ENCODE results near the gene GFM2.
"Not testable (repeated sequence)": the region's sequence is repeated elsewhere in the genome, so short reads cannot be mapped to it uniquely, and the experiment has no call there.

The GFM2 gene

DNA sequence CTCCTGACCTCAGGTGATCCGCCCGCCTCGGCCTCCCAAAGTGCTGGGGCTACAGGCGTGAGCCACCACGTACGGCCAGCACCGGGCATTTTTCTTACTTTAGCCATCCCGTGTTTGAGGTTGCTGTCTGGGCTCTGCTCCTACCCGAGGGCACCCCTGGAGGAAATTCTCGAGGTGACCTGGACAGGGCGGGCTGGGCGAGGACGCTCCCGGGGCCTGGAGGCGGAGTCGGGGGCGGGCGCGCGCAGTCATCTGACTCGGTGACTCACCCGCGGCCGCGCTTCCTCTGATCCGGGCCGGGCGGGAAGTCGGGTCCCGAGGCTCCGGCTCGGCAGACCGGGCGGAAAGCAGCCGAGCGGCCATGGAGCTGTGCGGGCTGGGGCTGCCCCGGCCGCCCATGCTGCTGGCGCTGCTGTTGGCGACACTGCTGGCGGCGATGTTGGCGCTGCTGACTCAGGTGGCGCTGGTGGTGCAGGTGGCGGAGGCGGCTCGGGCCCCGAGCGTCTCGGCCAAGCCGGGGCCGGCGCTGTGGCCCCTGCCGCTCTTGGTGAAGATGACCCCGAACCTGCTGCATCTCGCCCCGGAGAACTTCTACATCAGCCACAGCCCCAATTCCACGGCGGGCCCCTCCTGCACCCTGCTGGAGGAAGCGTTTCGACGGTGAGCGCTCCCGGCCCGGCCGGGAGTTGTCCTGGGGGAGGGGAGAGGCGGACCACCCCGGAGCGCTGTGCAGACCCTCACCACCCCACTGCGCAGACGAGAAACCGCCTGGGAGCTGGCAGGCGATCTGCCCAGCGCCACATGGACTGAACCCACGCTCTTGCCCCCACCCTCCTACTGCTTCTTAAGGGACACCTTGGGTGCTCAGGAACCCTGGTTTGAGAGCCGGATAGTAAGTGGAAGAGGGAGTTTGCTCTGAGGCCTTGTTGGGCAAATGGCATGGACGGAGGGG is 81.7 kb downstream of the GFM2 start, which contains the start of gene HEXB:
TSS of gene HEXB (plus strand) at position 334 of the 952 bp plus-strand sequence. CDS start at position 362, 28 bp downstream.
- Histone ChIP-seq H3K4me3 (replicated peaks; ENCODE audit: insufficient read depth, low read length) (peak within 1 kb of the TSS; percentile 64), H3K27ac (replicated peaks) (peak within 1 kb of the TSS; percentile 59), H3K27me3 (ENCODE audit: insufficient read depth, poor library complexity, severe bottlenecking) (no peaks in the 10 kb centered on the region)
- peak; percentile 41 to 65 for DNase-seq (ENCODE audit: low read depth in 1 of 2, low spot score in 1 of 2)
- TF ChIP-seq POLR2AphosphoS5 (IDR thresholded peaks at IDR 0.05; ENCODE audit: low read depth) (no peak), SPI1 (IDR thresholded peaks at IDR 0.05; ENCODE audit: borderline replicate concordance, low read depth) (no peak), GABPA (IDR thresholded peaks at IDR 0.05; ENCODE audit: low read depth) (no peak)
- TF ChIP-seq, protein P1, sequence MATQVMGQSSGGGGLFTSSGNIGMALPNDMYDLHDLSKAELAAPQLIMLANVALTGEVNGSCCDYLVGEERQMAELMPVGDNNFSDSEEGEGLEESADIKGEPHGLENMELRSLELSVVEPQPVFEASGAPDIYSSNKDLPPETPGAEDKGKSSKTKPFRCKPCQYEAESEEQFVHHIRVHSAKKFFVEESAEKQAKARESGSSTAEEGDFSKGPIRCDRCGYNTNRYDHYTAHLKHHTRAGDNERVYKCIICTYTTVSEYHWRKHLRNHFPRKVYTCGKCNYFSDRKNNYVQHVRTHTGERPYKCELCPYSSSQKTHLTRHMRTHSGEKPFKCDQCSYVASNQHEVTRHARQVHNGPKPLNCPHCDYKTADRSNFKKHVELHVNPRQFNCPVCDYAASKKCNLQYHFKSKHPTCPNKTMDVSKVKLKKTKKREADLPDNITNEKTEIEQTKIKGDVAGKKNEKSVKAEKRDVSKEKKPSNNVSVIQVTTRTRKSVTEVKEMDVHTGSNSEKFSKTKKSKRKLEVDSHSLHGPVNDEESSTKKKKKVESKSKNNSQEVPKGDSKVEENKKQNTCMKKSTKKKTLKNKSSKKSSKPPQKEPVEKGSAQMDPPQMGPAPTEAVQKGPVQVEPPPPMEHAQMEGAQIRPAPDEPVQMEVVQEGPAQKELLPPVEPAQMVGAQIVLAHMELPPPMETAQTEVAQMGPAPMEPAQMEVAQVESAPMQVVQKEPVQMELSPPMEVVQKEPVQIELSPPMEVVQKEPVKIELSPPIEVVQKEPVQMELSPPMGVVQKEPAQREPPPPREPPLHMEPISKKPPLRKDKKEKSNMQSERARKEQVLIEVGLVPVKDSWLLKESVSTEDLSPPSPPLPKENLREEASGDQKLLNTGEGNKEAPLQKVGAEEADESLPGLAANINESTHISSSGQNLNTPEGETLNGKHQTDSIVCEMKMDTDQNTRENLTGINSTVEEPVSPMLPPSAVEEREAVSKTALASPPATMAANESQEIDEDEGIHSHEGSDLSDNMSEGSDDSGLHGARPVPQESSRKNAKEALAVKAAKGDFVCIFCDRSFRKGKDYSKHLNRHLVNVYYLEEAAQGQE (IDR thresholded peaks at IDR 0.05; ENCODE audit: insufficient replicate concordance, low read depth) = no peak
- TF ChIP-seq, protein P2, sequence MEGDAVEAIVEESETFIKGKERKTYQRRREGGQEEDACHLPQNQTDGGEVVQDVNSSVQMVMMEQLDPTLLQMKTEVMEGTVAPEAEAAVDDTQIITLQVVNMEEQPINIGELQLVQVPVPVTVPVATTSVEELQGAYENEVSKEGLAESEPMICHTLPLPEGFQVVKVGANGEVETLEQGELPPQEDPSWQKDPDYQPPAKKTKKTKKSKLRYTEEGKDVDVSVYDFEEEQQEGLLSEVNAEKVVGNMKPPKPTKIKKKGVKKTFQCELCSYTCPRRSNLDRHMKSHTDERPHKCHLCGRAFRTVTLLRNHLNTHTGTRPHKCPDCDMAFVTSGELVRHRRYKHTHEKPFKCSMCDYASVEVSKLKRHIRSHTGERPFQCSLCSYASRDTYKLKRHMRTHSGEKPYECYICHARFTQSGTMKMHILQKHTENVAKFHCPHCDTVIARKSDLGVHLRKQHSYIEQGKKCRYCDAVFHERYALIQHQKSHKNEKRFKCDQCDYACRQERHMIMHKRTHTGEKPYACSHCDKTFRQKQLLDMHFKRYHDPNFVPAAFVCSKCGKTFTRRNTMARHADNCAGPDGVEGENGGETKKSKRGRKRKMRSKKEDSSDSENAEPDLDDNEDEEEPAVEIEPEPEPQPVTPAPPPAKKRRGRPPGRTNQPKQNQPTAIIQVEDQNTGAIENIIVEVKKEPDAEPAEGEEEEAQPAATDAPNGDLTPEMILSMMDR (IDR thresholded peaks at IDR 0.05; ENCODE audit: insufficient read depth, low read length) = no peak

DNA sequence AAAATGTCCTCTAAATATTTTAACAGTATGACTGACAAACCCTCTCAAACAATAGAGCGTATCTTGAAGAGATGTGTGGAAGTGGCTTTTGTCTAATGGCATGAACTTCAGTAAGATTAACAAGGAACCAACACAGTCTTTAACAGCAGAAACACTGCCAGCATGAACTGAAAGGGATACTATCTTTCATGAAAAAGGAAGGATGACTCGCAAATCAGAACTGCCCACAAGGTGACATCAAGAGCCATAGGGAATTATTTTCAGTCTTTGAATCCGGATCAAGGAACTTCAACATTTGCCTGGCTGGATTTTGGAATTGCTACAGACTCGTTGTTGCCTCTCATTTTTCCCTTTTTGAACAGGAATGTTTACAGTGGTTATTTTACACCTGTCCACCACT is 87.0 kb downstream of the GFM2 start:
- TF ChIP-seq GABPA (IDR thresholded peaks at IDR 0.05; ENCODE audit: low read depth) = no peak
- TF ChIP-seq POLR2AphosphoS5 (IDR thresholded peaks at IDR 0.05; ENCODE audit: low read depth) = no peak
- TF ChIP-seq, protein P2 (IDR thresholded peaks at IDR 0.05; ENCODE audit: insufficient read depth, low read length) = no peak
- no peak for TF ChIP-seq SPI1 (IDR thresholded peaks at IDR 0.05; ENCODE audit: borderline replicate concordance, low read depth)
- TF ChIP-seq, protein P1 (IDR thresholded peaks at IDR 0.05; ENCODE audit: insufficient replicate concordance, low read depth) = no peak
- Histone ChIP-seq H3K4me3 (replicated peaks; ENCODE audit: insufficient read depth, low read length) (no peak overlapping the region), H3K27me3 (ENCODE audit: insufficient read depth, poor library complexity, severe bottlenecking) (no peaks in the 10 kb centered on the region), H3K27ac (replicated peaks) (no peak overlapping the region)
- no peak for DNase-seq (ENCODE audit: low read depth in 1 of 2, low spot score in 1 of 2)

DNA sequence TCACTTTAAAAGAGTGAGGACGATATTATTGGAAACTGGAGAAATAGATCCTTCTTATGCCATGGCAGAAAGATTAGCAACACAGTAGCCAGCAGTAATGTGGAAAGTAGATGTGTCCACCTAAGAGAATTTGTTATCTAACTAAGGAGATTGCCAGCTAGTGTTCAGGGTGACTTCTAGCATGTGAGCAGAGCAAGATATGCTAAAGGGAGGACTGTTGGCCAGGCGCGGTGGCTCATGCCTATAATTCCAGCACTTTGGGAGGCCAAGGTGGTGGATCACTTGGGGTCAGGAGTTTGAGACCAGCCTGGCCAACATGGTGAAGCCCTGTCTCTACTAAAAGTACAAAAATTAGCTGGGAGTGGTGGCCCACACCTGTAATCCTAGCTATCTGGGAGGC is 87.6 kb downstream of the GFM2 start:
- H3K27ac ChIP-seq (replicated peaks) = not testable (repeated sequence)

DNA sequence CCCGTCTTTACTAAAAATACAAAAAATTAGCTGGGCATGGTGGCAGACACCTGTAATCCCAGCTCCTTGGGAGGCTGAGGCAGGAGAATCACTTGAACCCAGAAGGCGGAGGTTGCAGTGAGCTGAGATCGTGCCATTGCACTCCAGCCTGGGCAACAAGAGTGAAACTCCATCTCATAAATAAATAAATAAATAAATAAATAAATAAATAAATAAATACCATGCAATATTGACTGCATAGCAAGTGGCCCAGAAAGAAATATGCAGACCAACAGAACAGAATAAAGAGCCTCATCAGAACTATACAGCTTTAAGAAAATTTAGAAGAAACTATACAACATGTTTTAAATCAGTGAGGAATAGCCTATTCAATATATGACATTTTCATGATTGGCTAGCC is 88.8 kb downstream of the GFM2 start:
- not testable (repeated sequence) for H3K27ac ChIP-seq (replicated peaks); DNase-seq (ENCODE audit: low read depth in 1 of 2, low spot score in 1 of 2); H3K27me3 ChIP-seq (ENCODE audit: insufficient read depth, poor library complexity, severe bottlenecking); H3K4me3 ChIP-seq (replicated peaks; ENCODE audit: insufficient read depth, low read length)

More for the DNA sequence above, 87.6 kb downstream of the GFM2 start:
- DNase-seq (ENCODE audit: low read depth in 1 of 2, low spot score in 1 of 2); H3K27me3 ChIP-seq (ENCODE audit: insufficient read depth, poor library complexity, severe bottlenecking); H3K4me3 ChIP-seq (replicated peaks; ENCODE audit: insufficient read depth, low read length): not testable (repeated sequence)

DNA sequence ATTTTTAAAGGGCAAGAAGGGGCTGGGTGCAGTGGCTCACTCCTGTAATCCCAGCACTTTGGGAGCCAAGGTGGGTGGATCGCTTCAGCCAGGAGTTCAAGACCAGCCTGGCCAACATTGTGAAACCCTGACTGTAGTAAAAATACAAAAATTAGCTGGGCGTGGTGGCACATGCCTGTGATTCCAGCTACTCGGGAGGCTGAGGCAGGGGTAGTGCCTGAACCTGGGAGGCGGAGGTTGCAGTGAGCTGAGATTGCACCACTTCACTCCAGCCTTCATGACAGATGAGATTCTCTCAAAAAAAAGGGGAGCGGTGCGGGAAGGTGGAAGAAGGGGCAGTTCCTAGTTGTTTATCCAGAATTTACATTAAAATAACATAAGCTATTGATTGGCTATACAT is 90.5 kb downstream of the GFM2 start:
- not testable (repeated sequence) for H3K27ac ChIP-seq (replicated peaks); H3K27me3 ChIP-seq (ENCODE audit: insufficient read depth, poor library complexity, severe bottlenecking); H3K4me3 ChIP-seq (replicated peaks; ENCODE audit: insufficient read depth, low read length); DNase-seq (ENCODE audit: low read depth in 1 of 2, low spot score in 1 of 2)
